Breast epithelium (tissue), 4 donors: Measurements from ENCODE around the gene GTF2H4. TPM values are rescaled to one million over a fixed set of nuclear protein-coding genes. Genes with fewer than 3 reads are reported as not detected.
A peak's percentile ranks its signal among the peaks of the same experiment; 100 is the strongest.

Experiments used
- DNase-seq, 2 donors: peaks; one replicate each; pipeline ENCODE4 v3.0.0-alpha.2; 2019; ENCODE audit warnings: low spot score in 2 of 2
- H3K27ac ChIP-seq, 2 donors: fragments of 200-600 bp; sonication (generic) in 1 of 2; one replicate each; pipeline ENCODE4 v1.5.1; 2016 to 2019; ENCODE audit warnings: mild to moderate bottlenecking in 1 of 2
- H3K27me3 ChIP-seq, 2 donors: fragments of 200-600 bp; sonication (generic) in 1 of 2; one replicate each; pipeline versions ENCODE4 v1.5.1 to v1.6.0; 2017 to 2019; ENCODE audit warnings: control low read depth in 1 of 2, mild to moderate bottlenecking in 1 of 2
- H3K36me3 ChIP-seq: fragments of 200-600 bp; one replicate; pipeline ENCODE4 v1.5.1; 2019
- H3K4me1 ChIP-seq, 2 donors: fragments of 200-600 bp; sonication (generic); one replicate each; pipeline ENCODE4 v1.5.1; 2016 to 2019; ENCODE audit warnings: control low read depth in 1 of 2
- H3K4me3 ChIP-seq, 3 donors: fragments of 200-600 bp; sonication (generic); 1 replicate in 2 of 3; 2 replicates in 1 of 3; pipeline ENCODE4 v1.5.1; 2016 to 2019; ENCODE audit warnings: mild to moderate bottlenecking in 3 of 3, moderate library complexity in 2 of 3
- H3K9me3 ChIP-seq, 2 donors: fragments of 200-600 bp; sonication (generic) in 1 of 2; one replicate each; pipeline ENCODE4 v1.5.1; 2016 to 2019; ENCODE audit warnings: control low read depth in 1 of 2
- POLR2A ChIP-seq: fragments of 450-650 bp; IDR thresholded peaks from one replicate; pipeline ENCODE4 v1.6.1; 2016; ENCODE audit warnings: antibody characterized with exemption, mild to moderate bottlenecking, moderate library complexity
- POLR2AphosphoS5 ChIP-seq, 3 donors: sonication (generic); formaldehyde crosslinking; IDR thresholded peaks; one replicate each; pipeline ENCODE4 v1.6.1; 2017; ENCODE audit warnings: antibody characterized with exemption in 3 of 3
- intact Hi-C: fragments of 100-400 bp; cut with DNase I; formaldehyde crosslinking; loops from one replicate; pipeline ENCODE4 v1.15.1; 2023; ENCODE audit warnings: low total_unique reads
- total RNA-seq, 3 donors: library from RNA; depleted of rRNA; stranded (reverse); fragments of >200 nt; gene quantifications; one replicate each; pipeline ENCODE4 v1.1.0, GENCODE V29; 2016
- TF ChIP-seq, protein P1 (sequence below), 3 donors: fragments of 450-650 bp; IDR thresholded peaks; one replicate each; pipeline ENCODE4 v1.5.1; 2016 to 2017; ENCODE audit warnings: antibody characterized with exemption in 3 of 3, mild to moderate bottlenecking in 3 of 3, moderate library complexity in 3 of 3

The GTF2H4 gene
- total RNA-seq, 3 donors from 2014 or later = 10.4 to 13.4 (median 11.1) TPM

DNA sequence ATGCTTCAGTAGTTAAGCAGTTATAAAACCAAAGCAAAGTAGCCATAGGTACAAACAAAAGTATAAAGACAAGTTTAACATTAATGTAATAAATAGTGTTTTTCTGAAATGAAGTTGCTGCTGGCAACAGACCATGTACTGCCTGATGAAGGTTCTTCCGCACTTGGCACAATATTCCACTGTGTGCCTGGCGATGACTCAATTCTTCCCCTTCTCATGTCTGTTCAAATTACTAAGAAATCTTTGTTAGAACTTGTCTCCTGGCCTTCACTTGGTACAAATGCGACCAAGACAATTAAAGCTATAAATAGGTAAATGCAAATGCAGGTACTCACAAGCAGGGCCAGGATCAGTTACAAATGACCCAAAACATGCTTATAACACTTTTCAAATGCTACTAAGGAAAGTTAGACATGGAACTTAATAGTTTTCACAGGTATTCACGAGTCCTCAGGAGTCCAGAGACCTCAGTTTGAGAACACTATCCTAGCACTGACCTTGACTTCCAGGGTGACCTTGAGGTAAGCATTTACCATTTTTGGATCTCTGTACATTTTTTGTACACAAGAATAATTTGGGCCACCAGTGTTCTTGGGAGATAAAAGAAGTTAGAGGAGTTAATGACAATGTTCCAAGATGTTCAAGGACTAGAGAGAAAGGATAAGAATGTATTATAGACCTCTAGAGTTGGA, 31.8 kb upstream of the GTF2H4 start:
- Histone ChIP-seq H3K9me3 (peaks cover 0 to 7% of the 10 kb centered on the region in 2 donors), H3K27ac (peak overlapping the region; percentile 80 to 90), H3K4me3 (no peak overlapping the region), H3K4me1 (peaks cover 0 to 6% of the 10 kb centered on the region in 2 donors), H3K27me3 (no peaks in the 10 kb centered on the region), H3K36me3 (no peaks in the 10 kb centered on the region)
- TF ChIP-seq, protein P1, sequence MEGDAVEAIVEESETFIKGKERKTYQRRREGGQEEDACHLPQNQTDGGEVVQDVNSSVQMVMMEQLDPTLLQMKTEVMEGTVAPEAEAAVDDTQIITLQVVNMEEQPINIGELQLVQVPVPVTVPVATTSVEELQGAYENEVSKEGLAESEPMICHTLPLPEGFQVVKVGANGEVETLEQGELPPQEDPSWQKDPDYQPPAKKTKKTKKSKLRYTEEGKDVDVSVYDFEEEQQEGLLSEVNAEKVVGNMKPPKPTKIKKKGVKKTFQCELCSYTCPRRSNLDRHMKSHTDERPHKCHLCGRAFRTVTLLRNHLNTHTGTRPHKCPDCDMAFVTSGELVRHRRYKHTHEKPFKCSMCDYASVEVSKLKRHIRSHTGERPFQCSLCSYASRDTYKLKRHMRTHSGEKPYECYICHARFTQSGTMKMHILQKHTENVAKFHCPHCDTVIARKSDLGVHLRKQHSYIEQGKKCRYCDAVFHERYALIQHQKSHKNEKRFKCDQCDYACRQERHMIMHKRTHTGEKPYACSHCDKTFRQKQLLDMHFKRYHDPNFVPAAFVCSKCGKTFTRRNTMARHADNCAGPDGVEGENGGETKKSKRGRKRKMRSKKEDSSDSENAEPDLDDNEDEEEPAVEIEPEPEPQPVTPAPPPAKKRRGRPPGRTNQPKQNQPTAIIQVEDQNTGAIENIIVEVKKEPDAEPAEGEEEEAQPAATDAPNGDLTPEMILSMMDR (IDR thresholded peaks at IDR 0.05) = no peak
- TF ChIP-seq POLR2AphosphoS5 (IDR thresholded peaks at IDR 0.05) = peak in 2 of 3 donors; percentile 19 to 36
- intact Hi-C loops = loop anchor here (2.0 kb wide), 1 partner anchor 49 kb away; no protein-coding TSS in a partner anchor
- peak in 1 of 2 donors; percentile 88 for DNase-seq

DNA sequence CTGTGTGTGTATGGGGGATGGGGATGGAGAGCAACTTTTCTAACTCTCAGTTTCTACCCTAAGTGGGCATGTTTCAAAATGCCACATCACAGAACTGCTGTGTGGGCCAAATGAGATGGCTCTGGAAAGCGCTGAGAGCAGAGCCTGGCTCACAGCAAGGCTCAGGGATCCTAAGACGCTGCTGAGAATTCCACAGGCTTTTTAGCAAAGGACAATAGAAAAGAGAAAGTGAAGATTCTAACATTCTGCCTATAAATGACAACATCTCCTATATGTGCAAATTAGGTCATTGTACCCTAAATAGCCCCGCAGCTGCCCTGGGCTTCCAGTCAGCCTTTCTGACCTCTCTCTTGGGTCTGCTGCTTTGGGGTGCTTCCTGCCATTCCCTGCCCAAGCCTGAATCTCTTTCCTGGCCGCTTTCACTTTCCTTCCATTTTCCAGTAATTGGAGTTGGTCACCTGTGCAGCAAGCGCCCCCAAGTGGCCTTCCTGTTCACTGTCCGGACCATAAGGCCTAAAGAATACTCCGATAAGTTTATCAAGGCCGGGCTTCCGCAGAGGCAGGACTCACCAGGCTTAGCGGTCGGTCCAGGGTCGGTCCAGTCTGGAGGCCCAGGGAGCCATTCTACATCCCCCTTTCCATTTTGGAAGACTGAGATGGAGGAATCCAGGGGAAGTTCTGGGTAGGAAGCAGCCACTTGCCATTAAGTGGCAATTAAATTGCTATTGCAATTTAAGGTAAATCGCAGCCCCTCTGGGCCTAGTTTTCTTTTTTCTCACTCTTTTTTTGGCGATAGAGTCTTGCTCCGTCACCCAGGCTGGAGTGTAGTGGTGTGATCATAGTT, 30.4 kb upstream of the GTF2H4 start:
- H3K4me1 ChIP-seq = peaks cover 7 to 14% of the 10 kb centered on the region in 2 donors
- peak overlapping the region; percentile 33 to 58 (median 43) for H3K4me3 ChIP-seq
- no peaks in the 10 kb centered on the region for H3K9me3 ChIP-seq
- DNase-seq = peak; percentile 89 to 90
- intact Hi-C loops = loop anchor here (2.0 kb wide), 1 partner anchor 51 kb away; no protein-coding TSS in a partner anchor
- H3K36me3 ChIP-seq = no peaks in the 10 kb centered on the region
- H3K27ac ChIP-seq = peak overlapping the region; percentile 80 to 90
- no peaks in the 10 kb centered on the region for H3K27me3 ChIP-seq
- TF ChIP-seq POLR2A = no peak
- TF ChIP-seq, protein P1 (IDR thresholded peaks at IDR 0.05) = peak; percentile 88 to 98 (median 95)
- peak; percentile 50 to 72 (median 69) for TF ChIP-seq POLR2AphosphoS5 (IDR thresholded peaks at IDR 0.05)

DNA sequence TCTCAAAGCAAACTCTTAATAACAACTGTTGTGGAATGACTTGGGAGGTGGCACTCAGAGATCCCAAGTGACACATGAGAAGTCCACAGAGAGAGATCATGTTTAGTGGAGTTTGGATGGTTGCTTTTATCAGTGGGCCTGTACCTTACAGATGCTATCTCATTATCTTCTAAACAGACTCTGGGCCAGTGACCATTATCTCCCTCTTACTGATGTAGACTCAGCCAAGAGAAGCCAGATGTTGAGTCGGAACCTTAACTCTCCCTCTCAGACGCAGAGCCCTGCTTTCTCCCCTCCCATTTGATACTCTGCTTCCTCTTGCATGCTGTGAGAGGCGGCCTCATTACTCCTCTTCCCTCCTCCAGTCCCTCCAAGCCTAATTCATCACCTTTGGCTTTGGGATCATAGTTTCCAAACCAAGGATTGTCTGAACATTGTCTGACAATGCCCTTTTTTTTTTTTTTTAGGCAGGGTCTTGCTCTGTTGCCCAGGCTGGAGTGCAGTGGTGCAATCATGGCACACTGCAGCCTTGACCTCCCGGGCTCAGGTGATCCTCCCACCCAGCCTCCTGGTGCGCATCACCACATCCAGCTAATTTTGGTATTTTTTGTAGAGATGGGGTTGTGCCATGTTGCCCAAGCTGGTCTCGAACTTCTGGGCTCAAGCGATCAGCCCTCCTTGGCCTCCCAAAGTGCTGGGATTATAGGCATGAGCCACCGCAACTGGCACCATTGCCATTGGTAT, 28.2 kb upstream of the GTF2H4 start:
- Histone ChIP-seq H3K4me1 (peaks cover 7 to 14% of the 10 kb centered on the region in 2 donors), H3K9me3 (no peaks in the 10 kb centered on the region)

GRCh38 chr6:30880698-30881252, 27.2 kb upstream of the GTF2H4 start:
- H3K4me3 ChIP-seq = no peak overlapping the region
- H3K4me1 ChIP-seq = peaks cover 7 to 14% of the 10 kb centered on the region in 2 donors
- intact Hi-C loops = no loop called here
- no peak for DNase-seq
- H3K36me3 ChIP-seq = no peaks in the 10 kb centered on the region
- no peaks in the 10 kb centered on the region for H3K9me3 ChIP-seq
- TF ChIP-seq POLR2AphosphoS5 (IDR thresholded peaks at IDR 0.05) = no peak
- TF ChIP-seq, protein P1 (IDR thresholded peaks at IDR 0.05) = no peak
- no peak for TF ChIP-seq POLR2A
- peak overlapping the region; percentile 98 for H3K27ac ChIP-seq
- no peaks in the 10 kb centered on the region for H3K27me3 ChIP-seq

More for the DNA sequence above, 28.2 kb upstream of the GTF2H4 start:
- Histone ChIP-seq H3K4me3 (no peak overlapping the region), H3K27ac (no peak overlapping the region), H3K27me3 (no peaks in the 10 kb centered on the region), H3K36me3 (no peaks in the 10 kb centered on the region)
- DNase-seq = no peak
- intact Hi-C loops = no loop called here
- TF ChIP-seq, protein P1 (IDR thresholded peaks at IDR 0.05) = no peak
- TF ChIP-seq POLR2AphosphoS5 (IDR thresholded peaks at IDR 0.05) (no peak), POLR2A (no peak)
